Left renal pelvis (tissue), 4 donors: ENCODE data around the gene ATP1A4. TPM values are rescaled to one million over a fixed set of nuclear protein-coding genes. Genes with fewer than 3 reads are reported as not detected.

ENCODE experiments used
- DNase-seq, 4 donors: peaks; one replicate each; pipeline ENCODE4 v3.0.0-alpha.2; 2013; ENCODE audit warnings: low read depth in 4 of 4, low spot score in 3 of 4
- polyA plus RNA-seq, 4 donors: library from polyadenylated mRNA; unstranded; fragments of 120-200 nt; gene quantifications; one replicate each; pipeline ENCODE4 v1.2.1, GENCODE V29; 2013; ENCODE audit not compliant: insufficient read length in 4 of 4

The ATP1A4 gene
- polyA plus RNA-seq, 4 donors: 0.12 to 1.6 (median 0.37) TPM; not detected in 1

GRCh38 chr1:160139840-160140239 lies 11.6 kb upstream of the ATP1A4 start:
- DNase-seq: no peak

GRCh38 chr1:160143695-160144094 lies 7.7 kb upstream of the ATP1A4 start:
- DNase-seq: no peak

DNA sequence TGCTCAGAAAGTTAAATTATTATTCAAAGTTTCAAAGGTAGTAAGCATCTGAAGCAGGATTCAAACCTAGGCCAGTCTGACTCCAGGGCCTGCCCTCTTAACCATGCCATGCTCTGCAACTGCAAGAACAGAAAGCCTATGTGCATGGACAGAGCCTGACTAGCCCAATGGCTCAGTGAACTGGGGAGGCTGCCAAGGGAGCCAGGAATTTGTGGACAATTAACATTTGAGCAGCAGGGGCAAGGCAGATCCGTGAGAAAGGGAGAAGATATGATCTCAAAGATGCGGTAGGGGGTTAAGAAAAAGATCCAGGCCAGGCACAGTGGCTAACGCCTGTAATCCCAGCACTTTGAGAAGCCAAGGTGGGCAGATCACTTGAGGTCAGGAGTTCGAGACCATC lies 6.5 kb upstream of the ATP1A4 start:
- no peak for DNase-seq

GRCh38 chr1:160146107-160146506 lies 5.3 kb upstream of the ATP1A4 start:
- DNase-seq: no peak

DNA sequence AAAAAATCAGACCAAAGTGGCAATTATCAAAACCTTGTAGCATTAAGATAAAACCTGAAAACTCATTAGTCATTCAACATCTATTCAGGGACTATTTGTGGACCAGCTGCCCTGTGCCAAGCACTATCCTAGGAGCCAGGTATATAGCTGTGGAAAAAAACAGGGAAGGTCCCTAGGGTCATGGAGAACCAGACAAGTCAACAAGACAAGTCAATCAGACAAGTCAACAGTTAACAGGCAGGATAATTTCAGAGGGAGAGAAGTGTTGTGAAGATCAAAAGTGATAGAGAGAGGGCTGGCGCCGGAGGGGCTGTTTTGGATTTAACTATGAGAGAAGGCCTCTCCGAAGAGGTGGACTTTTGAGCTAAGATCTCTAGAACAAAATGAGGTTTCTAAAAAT lies 3.3 kb upstream of the ATP1A4 start:
- DNase-seq: no peak

- DNase-seq: no peak
Measured at GRCh38 chr1:160149233-160149632, 2.2 kb upstream of the ATP1A4 start.

DNA sequence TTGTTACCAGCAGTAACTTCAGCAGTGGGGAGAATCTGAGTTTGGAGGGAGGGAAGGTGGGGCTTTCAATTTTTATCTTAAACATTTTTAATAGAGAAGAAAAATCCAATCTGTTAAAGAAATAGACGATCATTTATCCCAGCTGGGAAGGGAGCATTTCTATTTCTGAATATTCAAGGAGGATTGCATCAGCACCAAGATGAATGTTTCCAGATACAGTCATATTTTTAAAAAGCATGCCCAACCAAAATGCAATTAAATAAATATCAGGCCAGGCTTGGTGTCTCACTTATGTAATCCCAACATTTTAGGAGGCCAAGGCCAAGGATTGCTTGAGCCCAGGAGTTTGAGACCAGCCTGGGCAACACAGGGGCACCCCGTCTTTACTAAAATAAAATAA lies 1.7 kb upstream of the ATP1A4 start:
- no peak for DNase-seq

- no peak for DNase-seq
Measured at GRCh38 chr1:160154790-160155189, 3.4 kb downstream of the ATP1A4 start.

GRCh38 chr1:160156361-160156760 lies 5.0 kb downstream of the ATP1A4 start:
- DNase-seq: no peak

DNA sequence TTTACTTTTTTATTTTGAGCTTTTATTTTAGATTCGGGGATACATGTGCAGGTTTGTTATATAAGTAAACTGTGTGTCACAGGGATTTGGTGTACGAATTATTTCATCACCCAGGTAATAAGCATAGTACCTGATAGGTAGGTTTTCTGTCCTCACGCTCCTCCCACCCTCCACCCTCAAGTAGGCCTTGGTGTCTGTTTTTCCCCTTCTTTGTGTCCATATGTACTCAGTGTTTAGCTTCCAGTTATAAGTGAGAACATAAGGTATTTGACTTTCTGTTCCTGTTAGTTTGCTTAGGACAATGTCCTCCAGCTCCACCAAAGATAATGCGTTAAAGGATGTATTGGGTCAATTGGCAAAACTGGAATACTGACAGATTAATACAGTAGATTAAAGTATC lies 5.8 kb downstream of the ATP1A4 start:
- DNase-seq: no peak

DNA sequence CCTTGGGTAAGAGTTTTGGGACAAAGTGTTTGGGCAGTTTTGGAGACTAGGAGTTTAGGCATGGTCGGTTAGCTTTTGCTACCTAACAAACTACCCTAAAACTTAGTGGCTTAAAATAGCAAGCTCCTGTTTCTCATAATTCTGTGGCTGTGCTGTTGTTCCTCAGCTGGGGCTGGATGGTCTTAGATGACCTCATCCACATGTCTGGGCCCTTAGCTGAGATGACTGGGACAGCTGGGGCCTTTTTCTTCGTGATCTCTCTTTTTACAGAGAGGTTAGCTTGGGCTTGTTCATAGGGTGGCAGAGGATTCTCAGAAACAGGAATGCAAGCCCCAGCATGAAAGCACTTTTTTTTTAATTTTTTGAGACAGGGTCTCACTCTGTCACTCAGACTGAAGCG lies 6.6 kb downstream of the ATP1A4 start:
- DNase-seq: no peak

- DNase-seq: no peak
Measured at GRCh38 chr1:160158534-160158933, 7.1 kb downstream of the ATP1A4 start.

DNA sequence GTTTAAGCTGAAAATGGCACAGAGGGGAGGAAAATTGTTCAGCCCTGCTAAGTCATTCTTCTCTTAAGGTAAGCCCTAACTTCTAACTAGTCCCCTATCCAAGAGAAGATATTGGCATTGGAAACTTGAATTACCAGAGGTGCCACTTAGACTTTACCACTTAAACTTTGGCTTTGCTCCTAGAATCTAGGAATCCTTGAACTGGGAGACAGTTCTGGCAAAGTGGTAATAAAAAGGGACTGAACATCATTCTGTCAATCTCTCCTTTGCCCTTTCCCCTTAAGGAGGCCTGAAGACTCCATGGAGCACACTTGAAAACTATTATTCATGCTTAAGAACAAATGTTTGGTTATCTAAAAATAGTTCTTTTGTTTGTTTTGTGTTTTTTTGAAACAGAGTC lies 8.4 kb downstream of the ATP1A4 start:
- DNase-seq: no peak

DNA sequence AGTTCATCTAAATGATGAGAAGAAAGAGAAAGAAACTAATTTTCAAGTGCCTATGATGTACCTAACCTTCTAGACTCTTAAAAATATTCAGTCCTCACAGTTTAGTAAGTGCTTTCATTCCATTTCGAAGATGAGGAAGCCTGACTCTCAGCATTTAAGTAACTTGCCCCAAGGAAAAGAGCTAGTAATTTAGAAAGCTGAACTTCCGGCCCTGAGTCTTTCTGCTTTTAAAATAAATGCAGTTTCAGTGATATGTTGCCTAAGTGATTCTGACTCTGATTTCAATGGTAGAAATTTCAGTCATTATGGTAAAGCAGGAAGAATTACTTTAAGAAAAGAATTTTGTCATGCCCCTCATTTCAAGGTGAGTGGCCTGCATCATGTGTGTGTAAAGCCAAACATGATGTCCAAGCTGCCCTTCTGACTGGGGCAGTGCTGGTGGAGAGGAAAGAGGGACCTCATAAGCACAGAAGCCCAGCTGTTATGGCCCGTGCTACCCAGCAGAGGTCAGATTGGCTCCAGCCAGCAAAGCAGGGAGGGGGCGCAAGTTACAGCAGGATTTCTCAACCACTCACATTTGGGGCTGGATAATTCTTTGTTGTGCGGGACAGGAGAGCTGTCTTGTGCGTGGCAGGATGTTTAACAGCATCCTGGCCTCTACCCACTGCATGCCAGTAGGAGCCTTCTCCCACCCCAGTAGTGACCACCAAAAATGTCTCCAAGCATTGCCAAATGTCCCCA lies 10.7 kb downstream of the ATP1A4 start:
- DNase-seq: no peak

DNA sequence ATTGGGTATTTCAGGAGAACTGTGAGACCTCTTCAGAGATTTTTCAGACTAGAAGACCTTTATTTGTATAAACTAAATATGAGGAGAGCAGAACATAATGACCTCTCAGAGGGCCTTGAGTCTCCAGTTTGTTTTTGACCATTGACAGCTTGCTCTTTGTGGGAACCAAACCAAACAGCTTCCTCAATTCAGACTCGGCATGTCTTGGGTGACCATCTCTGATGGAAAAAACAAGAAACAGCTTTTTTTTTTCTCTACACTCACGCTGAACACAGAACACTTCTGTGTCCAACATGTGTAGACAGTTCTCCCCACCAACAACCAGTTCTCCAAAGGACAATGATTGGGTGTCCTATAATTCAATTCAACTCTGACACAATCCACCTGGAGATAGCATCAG lies 11.5 kb downstream of the ATP1A4 start:
- DNase-seq: no peak

- no peak for DNase-seq
Measured at GRCh38 chr1:160163615-160164014, 12.2 kb downstream of the ATP1A4 start.

DNA sequence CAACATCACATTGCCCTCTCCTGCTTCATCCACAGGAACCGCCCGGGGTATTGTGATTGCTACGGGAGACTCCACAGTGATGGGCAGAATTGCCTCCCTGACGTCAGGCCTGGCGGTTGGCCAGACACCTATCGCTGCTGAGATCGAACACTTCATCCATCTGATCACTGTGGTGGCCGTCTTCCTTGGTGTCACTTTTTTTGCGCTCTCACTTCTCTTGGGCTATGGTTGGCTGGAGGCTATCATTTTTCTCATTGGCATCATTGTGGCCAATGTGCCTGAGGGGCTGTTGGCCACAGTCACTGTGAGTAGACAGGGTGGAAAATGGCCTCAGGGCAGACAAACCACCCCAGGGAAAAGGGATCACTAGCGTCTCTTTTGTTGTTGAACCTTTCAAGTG lies 12.7 kb downstream of the ATP1A4 start:
- no peak for DNase-seq

GRCh38 chr1:160166166-160166868 lies 14.9 kb downstream of the ATP1A4 start:
- no peak for DNase-seq

DNA sequence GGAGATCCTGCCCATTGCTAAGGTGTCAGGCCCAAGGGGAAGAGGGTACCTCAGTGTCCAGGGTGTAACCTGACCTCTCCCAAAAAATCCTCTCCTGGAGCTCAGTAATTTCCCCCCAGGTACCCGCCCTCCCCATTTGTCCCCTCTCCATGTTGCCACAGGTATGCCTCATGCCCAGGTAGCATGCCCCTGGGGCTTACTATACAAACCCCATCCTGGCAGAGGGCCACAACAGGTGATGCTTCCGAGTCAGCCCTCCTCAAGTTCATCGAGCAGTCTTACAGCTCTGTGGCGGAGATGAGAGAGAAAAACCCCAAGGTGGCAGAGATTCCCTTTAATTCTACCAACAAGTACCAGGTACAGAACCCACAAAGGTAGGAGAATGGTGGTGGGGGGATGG lies 15.7 kb downstream of the ATP1A4 start:
- DNase-seq: no peak

DNA sequence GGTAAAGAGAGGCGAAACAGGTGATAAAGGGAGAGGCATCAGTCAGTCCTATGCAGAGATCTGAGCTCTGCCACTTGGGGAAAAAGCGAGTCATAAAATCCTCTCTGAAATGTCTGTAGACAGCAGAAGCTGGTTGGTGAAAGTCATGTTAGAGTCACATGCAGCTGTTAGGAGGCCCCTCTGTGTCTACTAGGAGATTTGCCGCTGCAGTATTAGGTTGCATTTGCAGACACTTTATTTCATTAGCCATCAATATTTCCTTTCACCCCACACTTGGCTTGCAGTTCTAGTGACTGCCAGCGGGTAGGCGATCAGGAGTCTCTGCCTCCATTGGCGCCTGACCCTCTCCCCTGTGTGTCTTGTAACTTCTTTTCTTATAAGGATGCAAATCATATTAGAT lies 16.2 kb downstream of the ATP1A4 start:
- DNase-seq: no peak

- no peak for DNase-seq
Measured at GRCh38 chr1:160168016-160168415, 16.6 kb downstream of the ATP1A4 start.

DNA sequence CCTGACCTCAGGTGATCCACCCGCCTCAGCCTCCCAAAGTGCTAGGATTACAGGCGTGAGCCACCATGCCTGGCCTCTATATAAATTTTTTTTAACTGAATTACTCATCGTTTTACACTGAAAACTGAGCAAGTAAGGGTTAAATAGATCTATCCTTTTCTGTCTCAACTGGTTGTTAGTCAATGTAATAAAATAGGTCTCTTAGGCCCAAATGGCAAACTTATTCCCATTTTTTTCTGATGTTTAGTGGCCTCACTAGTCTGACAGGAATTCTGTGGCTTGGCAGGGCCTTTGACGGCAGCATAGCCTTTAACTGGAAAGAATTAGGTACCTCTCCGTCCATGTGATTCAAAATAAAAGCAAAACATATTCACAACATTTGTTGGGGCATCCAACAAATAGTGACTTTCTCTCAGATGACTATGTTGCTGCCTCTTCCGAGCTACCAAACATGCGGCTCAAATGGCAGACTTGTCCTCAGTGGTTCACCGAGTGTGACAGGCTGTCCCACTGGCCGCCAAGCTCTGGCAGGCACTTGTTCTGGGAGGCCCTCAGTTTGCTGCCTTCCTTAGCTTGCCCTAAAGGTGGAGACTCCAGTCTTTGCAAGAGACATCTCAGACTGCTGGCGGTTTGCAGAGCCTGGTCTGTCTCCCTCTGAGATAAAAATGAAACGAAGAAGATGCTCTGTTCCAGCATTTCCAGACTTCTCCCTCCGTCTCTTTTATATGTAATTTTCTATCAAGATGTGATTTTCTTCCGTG lies 17.4 kb downstream of the ATP1A4 start:
- no peak for DNase-seq
